ENCODE measurements around the gene SEMA6A. TPM values are rescaled to one million over a fixed set of nuclear protein-coding genes. Genes with fewer than 3 reads are reported as not detected.

SEMA6A gene
- total RNA-seq, 1 experiment from 2014 or later, result 2.1 TPM

DNA sequence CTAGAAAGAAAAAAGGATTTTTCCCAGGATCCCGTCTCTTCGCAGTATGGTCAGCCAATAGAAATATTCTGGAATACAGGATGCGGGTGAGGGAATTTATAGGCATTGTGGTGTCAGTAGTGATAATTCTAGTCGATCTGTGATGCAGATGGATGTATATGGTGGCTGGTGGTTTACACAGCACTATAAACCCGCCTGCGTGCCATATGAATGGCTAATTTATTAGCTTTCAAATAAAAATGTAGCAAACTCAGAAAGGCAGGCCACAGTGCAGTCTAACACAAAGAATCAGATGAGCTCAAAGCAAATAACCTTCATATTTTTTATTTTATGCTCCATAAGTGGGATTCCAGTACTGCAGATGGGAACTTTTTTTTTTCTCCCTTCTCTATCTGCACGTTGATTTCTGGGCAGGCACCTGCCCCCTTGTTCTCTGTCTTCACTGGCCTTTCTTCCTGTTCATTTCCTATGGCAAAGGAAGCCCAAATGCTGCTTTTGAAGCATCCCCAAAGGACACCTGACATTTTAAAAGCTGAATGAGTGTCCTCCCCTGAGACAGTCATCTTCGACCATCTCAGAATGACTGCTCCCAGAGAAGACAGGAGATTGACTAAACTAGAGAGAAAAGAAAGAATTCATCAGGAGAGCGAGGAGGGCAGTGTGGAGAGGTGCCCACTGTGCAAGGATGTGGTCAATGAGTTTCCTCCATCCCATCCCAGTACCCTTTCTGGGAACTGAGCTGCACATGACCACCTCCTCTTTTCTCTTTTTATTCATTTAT, 52.1 kb downstream of the SEMA6A start:
- no peaks in the 10 kb centered on the region for H3K27me3 Mint-ChIP-seq (ENCODE audit: insufficient read depth, unreplicated experiment)
- ChIA-PET CTCF (interaction anchor here (0.5 to 0.6 kb wide), 3 partner anchors 24 to 1087 kb away, joined by 3 to 4 read pairs (median 3); no protein-coding TSS in a partner anchor), POLR2A (no interaction called here)
- TF ChIP-seq, protein P1, sequence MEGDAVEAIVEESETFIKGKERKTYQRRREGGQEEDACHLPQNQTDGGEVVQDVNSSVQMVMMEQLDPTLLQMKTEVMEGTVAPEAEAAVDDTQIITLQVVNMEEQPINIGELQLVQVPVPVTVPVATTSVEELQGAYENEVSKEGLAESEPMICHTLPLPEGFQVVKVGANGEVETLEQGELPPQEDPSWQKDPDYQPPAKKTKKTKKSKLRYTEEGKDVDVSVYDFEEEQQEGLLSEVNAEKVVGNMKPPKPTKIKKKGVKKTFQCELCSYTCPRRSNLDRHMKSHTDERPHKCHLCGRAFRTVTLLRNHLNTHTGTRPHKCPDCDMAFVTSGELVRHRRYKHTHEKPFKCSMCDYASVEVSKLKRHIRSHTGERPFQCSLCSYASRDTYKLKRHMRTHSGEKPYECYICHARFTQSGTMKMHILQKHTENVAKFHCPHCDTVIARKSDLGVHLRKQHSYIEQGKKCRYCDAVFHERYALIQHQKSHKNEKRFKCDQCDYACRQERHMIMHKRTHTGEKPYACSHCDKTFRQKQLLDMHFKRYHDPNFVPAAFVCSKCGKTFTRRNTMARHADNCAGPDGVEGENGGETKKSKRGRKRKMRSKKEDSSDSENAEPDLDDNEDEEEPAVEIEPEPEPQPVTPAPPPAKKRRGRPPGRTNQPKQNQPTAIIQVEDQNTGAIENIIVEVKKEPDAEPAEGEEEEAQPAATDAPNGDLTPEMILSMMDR (IDR thresholded peaks at IDR 0.05; ENCODE audit: unreplicated experiment), result no peak
- H3K4me1 Mint-ChIP-seq (ENCODE audit: insufficient read depth, unreplicated experiment), result peaks cover 11% of the 10 kb centered on the region
- intact Hi-C loops (cut with micrococcal nuclease), result no loop called here
- no peak for DNase-seq (ENCODE audit: unreplicated experiment)
- no peak overlapping the region for H3K4me3 Mint-ChIP-seq (ENCODE audit: unreplicated experiment)
- no TSS peak for BruUV-seq (replicated peaks)
- H3K9me3 Mint-ChIP-seq (ENCODE audit: unreplicated experiment), result peaks cover 10% of the 10 kb centered on the region
- no peaks in the 10 kb centered on the region for H3K36me3 Mint-ChIP-seq (ENCODE audit: insufficient read depth, unreplicated experiment)
- no peak overlapping the region for H3K27ac Mint-ChIP-seq (ENCODE audit: low read depth, unreplicated experiment)

- Mint-ChIP-seq H3K4me1 (ENCODE audit: insufficient read depth, unreplicated experiment) (peaks cover 11% of the 10 kb centered on the region), H3K4me3 (ENCODE audit: unreplicated experiment) (no peak overlapping the region), H3K36me3 (ENCODE audit: insufficient read depth, unreplicated experiment) (no peaks in the 10 kb centered on the region), H3K27me3 (ENCODE audit: insufficient read depth, unreplicated experiment) (no peaks in the 10 kb centered on the region), H3K27ac (ENCODE audit: low read depth, unreplicated experiment) (no peak overlapping the region), H3K9me3 (ENCODE audit: unreplicated experiment) (peaks cover 10% of the 10 kb centered on the region)
- CTCF ChIA-PET, result interaction anchor here (0.6 to 0.9 kb wide), 2 partner anchors 24 to 1086 kb away, joined by 3 read pairs; no protein-coding TSS in a partner anchor
- POLR2A ChIA-PET, result no interaction called here
- intact Hi-C loops (cut with micrococcal nuclease), result no loop called here
- BruUV-seq (replicated peaks), result no TSS peak
- DNase-seq (ENCODE audit: unreplicated experiment), result no peak
- TF ChIP-seq, protein P1 (IDR thresholded peaks at IDR 0.05; ENCODE audit: unreplicated experiment), result no peak
These were observed 53.3 kb downstream of the SEMA6A start for GRCh38 chr5:116521173-116521872.

DNA sequence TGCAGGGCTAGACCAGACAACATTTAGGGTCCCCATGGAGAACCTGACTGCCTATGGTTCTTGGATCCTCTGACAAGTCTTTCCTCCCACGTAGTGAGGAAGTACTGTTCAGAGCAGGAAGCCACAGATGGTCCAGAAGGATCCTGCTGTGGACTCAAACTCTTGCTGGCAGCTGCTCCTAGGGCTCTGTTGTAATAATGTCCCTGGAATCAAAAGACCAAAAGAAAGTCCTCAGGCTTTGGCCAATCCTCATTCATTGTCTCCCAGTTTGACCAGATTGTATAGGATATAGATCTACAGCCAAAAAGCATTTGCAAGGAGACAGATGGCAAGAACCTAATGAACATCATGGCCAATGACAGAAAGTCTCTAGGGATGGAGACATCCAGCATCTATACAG, 53.9 kb downstream of the SEMA6A start:
- DNase-seq (ENCODE audit: unreplicated experiment), result no peak
- ChIA-PET POLR2A (no interaction called here), CTCF (interaction anchor here (0.9 kb wide), 1 partner anchor 23 kb away, joined by 3 read pairs; no protein-coding TSS in a partner anchor)
- H3K4me1 Mint-ChIP-seq (ENCODE audit: insufficient read depth, unreplicated experiment), result peaks cover 11% of the 10 kb centered on the region
- no peak overlapping the region for H3K4me3 Mint-ChIP-seq (ENCODE audit: unreplicated experiment)
- H3K27ac Mint-ChIP-seq (ENCODE audit: low read depth, unreplicated experiment), result no peak overlapping the region
- peaks cover 10% of the 10 kb centered on the region for H3K9me3 Mint-ChIP-seq (ENCODE audit: unreplicated experiment)
- TF ChIP-seq, protein P1 (IDR thresholded peaks at IDR 0.05; ENCODE audit: unreplicated experiment), result no peak
- H3K36me3 Mint-ChIP-seq (ENCODE audit: insufficient read depth, unreplicated experiment), result no peaks in the 10 kb centered on the region
- BruUV-seq (replicated peaks), result no TSS peak
- intact Hi-C loops (cut with micrococcal nuclease), result no loop called here
- H3K27me3 Mint-ChIP-seq (ENCODE audit: insufficient read depth, unreplicated experiment), result no peaks in the 10 kb centered on the region

DNA sequence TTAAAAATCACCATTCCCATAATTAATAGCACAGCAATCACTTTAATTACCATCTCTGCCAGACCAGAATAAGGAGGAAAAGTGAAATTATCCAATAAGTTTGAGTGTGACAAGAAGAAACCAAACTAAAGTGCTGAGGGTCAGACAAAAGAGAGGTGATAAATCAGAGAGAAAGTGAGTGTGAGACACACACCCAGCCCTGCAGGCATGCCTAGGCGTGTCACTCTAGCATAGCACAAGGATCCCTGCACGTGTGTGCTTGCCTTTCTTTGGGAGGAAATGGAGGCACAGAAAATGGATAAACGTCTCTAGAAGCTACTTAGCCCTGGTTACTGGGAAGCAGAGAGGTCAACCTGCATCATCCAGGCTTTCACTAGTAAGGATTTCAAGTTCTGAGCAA, 56.2 kb downstream of the SEMA6A start:
- H3K36me3 Mint-ChIP-seq (ENCODE audit: insufficient read depth, unreplicated experiment), result no peaks in the 10 kb centered on the region
- peaks cover 10% of the 10 kb centered on the region for H3K9me3 Mint-ChIP-seq (ENCODE audit: unreplicated experiment)
- ChIA-PET POLR2A (no interaction called here), CTCF (no interaction called here)
- H3K27me3 Mint-ChIP-seq (ENCODE audit: insufficient read depth, unreplicated experiment), result no peaks in the 10 kb centered on the region
- H3K4me3 Mint-ChIP-seq (ENCODE audit: unreplicated experiment), result no peak overlapping the region
- intact Hi-C loops (cut with micrococcal nuclease), result no loop called here
- peak overlapping the region; percentile 57 for H3K27ac Mint-ChIP-seq (ENCODE audit: low read depth, unreplicated experiment)
- DNase-seq (ENCODE audit: unreplicated experiment), result peak; percentile 21
- TF ChIP-seq, protein P1 (IDR thresholded peaks at IDR 0.05; ENCODE audit: unreplicated experiment), result no peak
- peaks cover 11% of the 10 kb centered on the region for H3K4me1 Mint-ChIP-seq (ENCODE audit: insufficient read depth, unreplicated experiment)
- BruUV-seq (replicated peaks), result no TSS peak

Data from MCF 10A (cell line).